Measurements from ENCODE around the gene GALNT9.

The GALNT9 gene

GRCh38 chr12:132167611-132168310 is 161.6 kb downstream of the GALNT9 start:
- DNase-seq (ENCODE audit: low read depth), result no peak

DNA sequence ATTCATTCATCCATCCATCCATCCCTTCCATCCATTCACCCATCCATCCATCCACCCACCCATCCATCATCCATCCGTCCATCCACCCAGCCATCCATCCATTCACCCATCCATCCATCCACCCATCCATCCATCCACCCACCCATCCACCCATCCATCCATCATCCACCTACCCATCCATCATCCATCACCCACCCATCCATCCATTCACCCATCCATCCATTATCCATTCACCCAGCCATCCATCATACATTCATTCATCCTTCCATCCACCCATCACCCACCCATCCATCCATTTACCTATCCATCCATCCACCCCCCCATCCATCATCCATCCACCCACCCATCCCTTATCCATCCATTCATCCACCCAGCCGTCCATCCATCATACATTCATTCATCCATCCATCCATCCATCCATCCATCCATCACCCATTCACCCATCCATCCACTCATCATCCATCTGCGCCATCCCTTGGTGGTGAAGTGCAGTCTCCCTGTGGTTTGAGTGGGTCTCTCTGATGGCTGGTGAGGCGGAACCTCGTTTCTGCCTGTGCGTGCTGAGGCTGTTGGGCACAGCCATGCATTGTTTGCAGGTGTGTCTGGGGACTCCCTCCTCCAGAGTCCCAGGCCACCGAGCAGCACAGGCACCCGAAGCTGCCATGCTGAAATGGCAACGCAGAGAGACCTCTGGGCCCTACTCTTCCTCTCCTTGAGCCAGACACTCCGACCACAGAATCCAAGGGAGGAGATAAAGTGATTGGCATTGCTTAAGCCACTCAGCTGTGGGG is 162.4 kb downstream of the GALNT9 start:
- DNase-seq (ENCODE audit: low read depth), result no peak

- no peak for DNase-seq (ENCODE audit: low read depth)
Observed at GRCh38 chr12:132166093-132166492, 163.3 kb downstream of the GALNT9 start.

GRCh38 chr12:132165584-132165983 is 163.8 kb downstream of the GALNT9 start:
- DNase-seq (ENCODE audit: low read depth), result no peak

DNA sequence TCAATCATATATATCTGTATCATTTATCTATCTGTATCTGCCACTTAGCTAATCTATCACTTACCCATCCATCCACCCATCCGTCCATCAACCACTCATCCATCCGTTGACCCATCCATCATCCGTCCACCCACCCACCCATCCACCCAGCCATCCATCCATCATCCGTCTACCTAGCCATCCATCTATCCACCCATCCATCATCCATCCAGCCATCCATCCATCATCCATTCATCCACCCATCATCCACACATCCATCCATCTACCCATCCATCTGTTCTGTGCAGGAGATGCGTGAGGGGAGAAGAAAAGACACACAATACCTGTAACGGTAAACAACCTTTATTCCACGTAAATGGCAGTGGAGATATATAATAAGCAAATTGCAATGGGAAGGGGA is 165.0 kb downstream of the GALNT9 start:
- DNase-seq (ENCODE audit: low read depth), result no peak

DNA sequence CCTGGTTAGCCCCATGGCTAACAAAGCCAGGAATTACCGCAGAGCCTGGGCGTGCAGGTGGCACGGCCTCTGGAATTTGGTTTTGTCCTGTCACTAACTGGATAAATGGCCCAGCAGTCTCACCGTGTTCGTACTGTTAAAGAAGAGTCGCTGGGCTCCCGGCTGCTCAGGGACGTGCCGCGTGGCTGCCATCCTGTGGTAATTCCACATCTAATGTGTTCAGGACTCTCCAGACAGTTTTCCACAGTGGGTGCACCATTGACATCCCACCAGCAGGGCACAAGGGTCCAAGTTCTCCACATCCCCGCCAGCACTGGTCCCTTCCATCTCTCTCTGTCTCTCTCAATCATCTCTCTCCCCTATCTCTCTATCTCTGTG is 165.5 kb downstream of the GALNT9 start:
- no peak for DNase-seq (ENCODE audit: low read depth)

DNA sequence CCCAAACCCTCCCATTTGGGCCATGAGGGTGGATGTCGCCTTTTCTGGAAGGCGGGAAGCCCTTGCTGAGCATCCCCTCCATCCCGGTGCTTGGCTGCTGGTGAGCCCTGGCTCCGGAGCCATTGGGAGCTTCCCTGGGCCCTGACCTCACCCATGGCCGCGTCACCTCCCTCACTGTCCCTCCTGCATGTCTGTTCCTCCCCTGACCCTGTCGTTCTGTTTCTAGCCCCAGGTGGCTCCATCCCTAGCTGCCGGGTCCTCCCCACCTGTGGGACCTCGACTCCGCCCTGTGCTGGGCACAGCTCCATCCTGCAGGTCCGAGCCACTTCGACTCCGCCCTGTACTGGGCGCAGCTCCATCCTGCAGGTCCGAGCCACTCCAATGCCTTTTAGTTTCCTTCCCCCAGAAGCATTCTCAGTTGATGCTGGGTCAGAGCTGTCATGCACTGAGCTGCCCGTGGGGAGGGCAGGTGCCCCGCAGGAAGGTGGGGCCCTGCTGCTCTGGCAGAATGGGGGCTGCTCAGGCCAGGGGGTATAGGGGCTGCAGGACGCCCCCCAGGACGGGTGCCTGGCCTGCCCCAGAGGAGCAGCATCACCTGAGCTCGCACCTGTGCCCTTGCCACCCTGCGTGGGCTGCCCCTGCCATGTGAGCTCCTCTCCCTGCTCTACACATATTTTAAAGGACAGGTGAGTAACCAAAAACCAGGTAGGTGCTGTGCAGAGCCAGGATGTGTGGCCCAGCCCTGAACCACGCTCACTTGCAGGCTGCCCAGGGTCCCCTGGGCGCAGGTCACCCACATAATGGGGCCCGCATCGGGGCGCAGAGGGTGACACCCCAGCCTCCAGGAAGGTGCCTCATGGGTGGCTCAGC is 166.1 kb downstream of the GALNT9 start:
- no peak for DNase-seq (ENCODE audit: low read depth)

DNA sequence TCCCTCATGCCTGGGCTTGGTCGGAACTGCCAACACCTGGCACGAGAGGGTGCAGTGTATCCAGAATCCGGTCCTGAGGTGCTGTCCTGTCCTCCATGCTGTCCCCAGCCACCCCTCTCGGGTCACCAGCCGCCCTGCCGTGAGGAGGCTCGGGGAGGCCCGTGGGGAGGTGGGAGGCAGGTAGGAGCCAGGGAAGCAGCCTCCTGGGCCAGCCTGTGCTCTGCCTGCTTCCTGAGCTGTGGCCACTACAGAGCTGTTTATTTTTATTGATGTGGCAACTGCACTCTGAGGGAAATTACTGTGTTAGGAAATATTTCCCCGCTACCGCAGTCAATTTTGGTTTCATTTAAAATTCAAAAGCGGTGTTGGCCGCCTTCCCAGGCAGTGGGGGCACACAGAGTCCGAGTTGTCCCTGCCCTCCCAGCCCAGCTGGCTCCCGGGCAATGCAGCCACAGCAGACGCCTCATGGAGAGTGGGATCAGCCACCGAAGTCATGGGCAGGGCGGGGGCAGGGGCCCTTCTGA is 166.8 kb downstream of the GALNT9 start:
- no peak for DNase-seq (ENCODE audit: low read depth)

DNA sequence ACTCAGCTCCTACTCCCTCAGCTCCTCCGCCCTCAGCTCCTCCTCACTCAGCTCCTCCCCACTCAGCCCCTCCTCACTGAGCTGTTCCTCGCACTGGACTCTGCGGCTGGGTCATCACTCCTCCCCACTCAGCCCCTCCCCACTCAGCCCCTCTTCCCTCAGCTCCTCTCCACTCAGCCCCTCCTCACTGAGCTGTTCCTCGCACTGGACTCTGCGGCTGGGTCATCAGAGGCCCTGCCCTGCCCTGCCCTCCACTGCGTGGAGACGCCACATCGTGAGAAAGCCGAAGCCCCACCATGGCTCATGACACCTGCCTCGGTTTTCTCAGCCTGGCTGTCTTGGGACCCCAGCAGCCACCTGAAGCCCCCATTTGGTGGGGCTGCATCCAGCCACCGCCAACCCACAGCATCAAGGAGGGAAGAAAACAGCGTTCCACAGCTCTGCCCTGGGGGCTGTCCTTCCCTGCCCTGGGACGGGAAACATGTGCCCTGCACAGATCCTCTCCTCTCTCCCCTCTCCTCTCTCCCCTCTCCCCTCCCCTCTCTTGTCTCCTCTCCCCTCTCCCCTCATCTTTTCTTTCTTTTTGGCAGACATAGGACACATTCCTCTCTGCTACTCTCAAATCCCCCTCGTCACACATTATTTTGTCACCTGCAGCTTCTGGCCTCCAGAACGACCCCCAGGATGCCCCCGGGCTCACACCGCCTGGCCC is 167.4 kb downstream of the GALNT9 start:
- no peak for DNase-seq (ENCODE audit: low read depth)

DNA sequence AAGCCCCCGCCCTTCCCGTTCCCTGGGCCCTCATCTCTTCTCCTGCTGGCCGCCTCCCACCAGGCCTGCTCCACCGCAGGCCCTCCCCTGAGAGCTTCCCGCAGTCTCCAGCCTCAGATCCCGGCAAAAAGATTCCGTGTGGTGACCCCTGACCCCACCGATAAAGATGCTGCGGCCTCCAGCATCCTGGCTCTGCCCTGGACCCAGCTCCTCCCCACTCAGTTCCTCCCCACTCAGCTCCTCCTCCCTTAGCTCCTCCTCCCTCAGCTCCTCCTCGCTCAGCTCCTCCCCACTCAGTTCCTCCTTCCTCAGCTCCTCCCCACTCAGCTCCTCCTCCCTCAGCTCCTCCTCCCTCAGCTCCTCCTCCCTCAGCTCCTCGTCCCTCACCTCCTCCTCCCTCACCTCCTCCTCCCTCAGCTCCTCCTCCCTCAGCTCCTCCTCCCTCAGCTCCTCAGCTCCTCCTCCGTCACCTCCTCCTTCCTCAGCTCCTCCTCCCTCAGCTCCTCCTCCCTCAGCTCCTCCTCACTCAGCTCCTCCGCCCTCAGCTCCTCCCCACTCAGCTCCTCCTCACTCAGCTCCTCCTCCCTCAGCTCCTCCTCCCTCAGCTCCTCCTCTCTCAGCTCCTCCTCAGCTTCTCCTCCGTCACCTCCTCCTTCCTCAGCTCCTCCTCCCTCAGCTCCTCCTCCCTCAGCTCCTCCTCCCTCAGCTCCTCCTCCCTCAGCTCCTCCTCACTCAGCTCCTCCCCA is 168.2 kb downstream of the GALNT9 start:
- DNase-seq (ENCODE audit: low read depth), result no peak

- DNase-seq (ENCODE audit: low read depth), result no peak
Observed at GRCh38 chr12:132160601-132161035, 168.8 kb downstream of the GALNT9 start.

DNA sequence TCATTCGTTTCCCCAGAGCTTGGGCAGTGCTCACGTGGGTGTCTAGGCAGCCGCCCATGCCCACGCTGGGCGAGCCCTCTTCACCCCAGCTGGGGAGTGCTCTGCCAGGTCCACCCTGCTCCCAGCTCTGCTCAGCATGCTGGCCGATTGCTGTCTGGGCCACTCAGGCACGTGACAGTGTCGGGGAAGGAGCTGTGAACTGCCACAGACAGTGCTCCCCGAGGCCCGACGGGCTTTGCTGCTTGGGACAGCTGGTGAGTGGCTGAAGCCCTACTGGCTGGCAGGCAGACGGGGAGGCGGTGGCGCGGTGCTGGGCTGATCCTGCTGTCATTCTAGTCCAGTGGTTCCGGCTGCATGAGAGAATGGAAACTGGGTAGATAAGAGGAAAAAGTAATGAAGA is 169.4 kb downstream of the GALNT9 start:
- DNase-seq (ENCODE audit: low read depth), result no peak

DNA sequence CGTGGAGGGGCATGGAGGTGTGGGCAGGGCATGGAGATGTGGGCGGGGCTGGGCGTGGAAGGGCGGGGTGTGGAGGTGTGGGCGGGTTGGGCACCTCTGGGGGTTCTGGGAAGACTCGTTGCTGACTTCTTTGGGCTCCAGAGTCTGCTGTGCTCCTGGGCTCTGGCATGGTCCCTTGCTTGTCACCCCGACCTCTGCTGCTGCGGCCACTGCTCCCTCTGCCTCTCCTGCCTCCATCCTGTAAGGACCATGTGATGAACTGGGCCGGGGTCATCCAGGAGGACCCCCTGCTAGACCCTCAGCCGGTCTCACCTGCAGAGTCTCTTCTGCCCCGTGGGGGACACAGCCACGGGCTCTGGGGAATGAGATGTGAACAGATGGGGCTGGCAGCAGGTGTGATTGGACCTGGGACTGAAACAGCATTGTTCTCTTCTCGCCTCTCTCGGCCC is 169.8 kb downstream of the GALNT9 start:
- no peak for DNase-seq (ENCODE audit: low read depth)

GRCh38 chr12:132158677-132159554 is 170.5 kb downstream of the GALNT9 start:
- no peak for DNase-seq (ENCODE audit: low read depth)

DNA sequence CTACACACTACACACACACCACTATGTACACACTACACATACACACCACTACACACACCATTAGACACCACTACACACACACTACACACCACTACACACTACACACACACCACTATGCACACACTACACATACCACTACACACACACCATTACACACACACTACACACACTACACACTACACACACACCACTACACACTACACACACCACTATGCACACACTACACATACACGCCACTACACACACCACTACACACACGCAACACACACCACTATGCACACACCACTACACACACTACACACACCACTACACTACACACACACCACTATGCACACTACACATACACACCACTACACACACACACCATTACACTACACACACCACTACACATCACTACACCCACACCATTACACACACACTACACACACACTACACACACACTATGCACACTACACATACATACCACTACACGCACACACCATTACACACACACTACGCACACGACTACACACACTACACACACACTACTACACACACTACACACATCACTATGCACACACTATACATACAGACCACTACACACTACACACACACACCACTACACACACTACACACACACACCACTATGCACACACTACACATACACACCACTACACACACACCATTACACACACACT is 171.5 kb downstream of the GALNT9 start:
- no peak for DNase-seq (ENCODE audit: low read depth)

DNA sequence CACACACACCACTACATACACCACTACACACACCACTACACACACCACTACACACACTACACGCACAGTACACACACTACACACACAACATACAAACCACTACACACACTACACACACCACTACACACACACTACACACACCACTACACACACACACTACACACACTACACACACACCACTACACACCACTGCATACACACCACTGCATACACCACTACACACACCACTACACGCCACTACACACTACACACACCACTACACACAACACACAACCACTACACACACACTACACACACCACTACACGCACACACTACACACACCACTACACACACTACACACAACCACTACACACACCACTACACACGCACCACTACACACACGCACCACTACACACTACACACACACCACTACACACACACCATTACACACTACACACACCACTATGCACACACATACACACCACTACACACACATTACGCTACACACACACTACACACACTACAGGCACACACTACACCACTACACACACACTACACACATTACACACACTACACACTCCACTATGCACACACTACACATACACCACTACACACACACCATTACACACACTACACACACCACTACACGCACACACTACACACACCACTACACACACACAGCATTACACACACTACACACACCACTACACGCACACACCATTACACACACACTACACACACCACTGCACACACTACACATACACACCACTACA is 172.6 kb downstream of the GALNT9 start:
- no peak for DNase-seq (ENCODE audit: low read depth)

GRCh38 chr12:132155771-132156572 is 173.4 kb downstream of the GALNT9 start:
- no peak for DNase-seq (ENCODE audit: low read depth)

All from T-helper 22 cell (primary cell).